ENCODE data around the gene CABLES2. TPM values are rescaled to one million over a fixed set of nuclear protein-coding genes. Genes with fewer than 3 reads are reported as not detected.
A peak's percentile ranks its signal among the peaks of the same experiment; 100 is the strongest.
"Not testable (repeated sequence)": the region's sequence is repeated elsewhere in the genome, so short reads cannot be mapped to it uniquely, and the experiment has no call there.

The CABLES2 gene
- total RNA-seq, 2 donors from 2014 or later: 1.6 to 2.6 TPM

DNA sequence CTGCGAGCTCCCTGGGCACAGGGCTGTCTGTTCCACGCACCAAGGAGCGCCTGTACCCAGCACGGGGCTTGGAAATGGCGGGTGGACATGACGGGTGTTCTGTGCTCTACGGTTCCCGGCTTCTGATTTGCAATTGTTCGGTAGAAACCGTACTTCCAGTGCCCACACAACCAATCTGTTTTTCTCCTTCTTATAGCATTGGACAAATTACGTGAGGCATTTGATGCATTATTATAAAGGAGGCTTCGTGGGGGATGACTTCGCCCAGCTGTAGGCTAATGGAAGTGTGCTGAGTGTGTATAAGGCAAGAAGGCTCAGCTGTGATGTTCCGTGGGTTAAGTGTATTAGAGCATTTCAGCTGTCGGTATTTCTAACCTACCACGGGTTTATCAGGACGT is 30.0 kb downstream of the CABLES2 start:
- TF ChIP-seq POLR2A (IDR thresholded peaks at IDR 0.05): no peak
- TF ChIP-seq, protein P1, sequence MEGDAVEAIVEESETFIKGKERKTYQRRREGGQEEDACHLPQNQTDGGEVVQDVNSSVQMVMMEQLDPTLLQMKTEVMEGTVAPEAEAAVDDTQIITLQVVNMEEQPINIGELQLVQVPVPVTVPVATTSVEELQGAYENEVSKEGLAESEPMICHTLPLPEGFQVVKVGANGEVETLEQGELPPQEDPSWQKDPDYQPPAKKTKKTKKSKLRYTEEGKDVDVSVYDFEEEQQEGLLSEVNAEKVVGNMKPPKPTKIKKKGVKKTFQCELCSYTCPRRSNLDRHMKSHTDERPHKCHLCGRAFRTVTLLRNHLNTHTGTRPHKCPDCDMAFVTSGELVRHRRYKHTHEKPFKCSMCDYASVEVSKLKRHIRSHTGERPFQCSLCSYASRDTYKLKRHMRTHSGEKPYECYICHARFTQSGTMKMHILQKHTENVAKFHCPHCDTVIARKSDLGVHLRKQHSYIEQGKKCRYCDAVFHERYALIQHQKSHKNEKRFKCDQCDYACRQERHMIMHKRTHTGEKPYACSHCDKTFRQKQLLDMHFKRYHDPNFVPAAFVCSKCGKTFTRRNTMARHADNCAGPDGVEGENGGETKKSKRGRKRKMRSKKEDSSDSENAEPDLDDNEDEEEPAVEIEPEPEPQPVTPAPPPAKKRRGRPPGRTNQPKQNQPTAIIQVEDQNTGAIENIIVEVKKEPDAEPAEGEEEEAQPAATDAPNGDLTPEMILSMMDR (IDR thresholded peaks at IDR 0.05): no peak
- no peak for ATAC-seq
- intact Hi-C loops (cut with DNase I): no loop called here
- Histone ChIP-seq H3K27me3 (no peaks in the 10 kb centered on the region), H3K4me3 (no peak overlapping the region), H3K9me3 (no peaks in the 10 kb centered on the region), H3K4me1 (peaks cover 48% of the 10 kb centered on the region), H3K27ac (peak overlapping the region in 3 of 4 donors; percentile 57 to 82 (median 75)), H3K36me3 (replicated peaks in 1 of 2; ENCODE audit: insufficient read depth in 1 of 2, low read depth in 2 of 2) (no peaks in the 10 kb centered on the region)
- WGBS, 2 donors: 74 to 76% methylated on average over 16 to 17 of the region's 17 CpGs
- DNase-seq: no peak

DNA sequence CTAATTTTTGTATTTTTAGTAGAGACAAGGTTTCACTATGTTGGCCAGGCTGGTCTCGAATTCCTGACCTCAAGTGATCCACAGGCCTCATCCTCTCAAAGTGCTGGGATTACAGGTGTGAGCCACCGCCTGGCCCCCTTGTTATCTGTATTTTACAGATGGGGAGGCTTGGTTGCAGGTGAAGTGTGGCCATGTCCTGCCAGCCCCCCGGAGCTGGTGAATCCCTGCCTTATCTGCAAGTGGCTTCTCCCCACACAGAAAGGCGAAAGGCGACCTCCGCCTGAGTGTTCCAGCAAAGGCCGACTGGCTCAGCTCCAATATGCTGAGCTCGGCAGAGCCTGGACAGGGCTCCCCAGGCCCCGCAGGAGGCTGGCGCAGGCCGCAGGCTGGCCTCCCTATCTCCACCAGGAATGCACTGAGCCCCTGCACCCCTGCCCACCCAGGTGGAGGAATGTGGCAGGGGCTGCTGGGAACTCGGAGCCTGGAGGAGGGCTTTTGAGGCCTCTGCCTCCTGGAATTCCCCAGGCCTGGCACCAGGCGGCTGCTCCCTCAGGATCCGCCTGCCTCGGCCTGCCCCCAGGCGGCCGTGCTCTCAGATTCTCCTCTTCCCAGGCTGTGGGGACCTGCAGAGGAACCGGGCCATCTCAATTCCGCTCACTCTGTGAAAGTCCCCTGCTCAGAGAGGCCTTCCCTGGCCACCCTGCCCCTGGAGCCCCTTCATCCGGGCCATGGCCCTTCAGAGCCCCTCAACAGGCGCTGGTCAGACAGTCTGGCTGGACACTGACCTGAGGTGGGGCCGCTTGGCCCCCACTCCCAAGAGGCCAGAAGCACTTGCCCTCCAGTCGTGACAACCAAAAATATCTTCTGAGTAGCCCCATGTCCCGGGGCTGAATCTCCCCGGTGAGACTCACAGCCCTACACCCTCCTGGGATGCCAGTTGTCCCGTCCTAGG is 30.7 kb downstream of the CABLES2 start:
- H3K4me3 ChIP-seq: no peak overlapping the region
- intact Hi-C loops (cut with DNase I): no loop called here
- peaks cover 48% of the 10 kb centered on the region for H3K4me1 ChIP-seq
- H3K36me3 ChIP-seq (replicated peaks in 1 of 2; ENCODE audit: insufficient read depth in 1 of 2, low read depth in 2 of 2): no peaks in the 10 kb centered on the region
- no peaks in the 10 kb centered on the region for H3K27me3 ChIP-seq
- ATAC-seq (peak; percentile 83), DNase-seq (peak; percentile 59 to 78 (median 69))
- TF ChIP-seq, protein P1 (IDR thresholded peaks at IDR 0.05): peak in 4 of 7 experiments; percentile 59 to 73 (median 68)
- peak in 2 of 3 donors; percentile 45 to 57 for TF ChIP-seq POLR2A (IDR thresholded peaks at IDR 0.05)
- WGBS, 2 donors: 46% methylated on average over 8 to 26 of the region's 26 CpGs
- H3K27ac ChIP-seq: peak overlapping the region; percentile 45 to 82 (median 66)
- no peaks in the 10 kb centered on the region for H3K9me3 ChIP-seq

DNA sequence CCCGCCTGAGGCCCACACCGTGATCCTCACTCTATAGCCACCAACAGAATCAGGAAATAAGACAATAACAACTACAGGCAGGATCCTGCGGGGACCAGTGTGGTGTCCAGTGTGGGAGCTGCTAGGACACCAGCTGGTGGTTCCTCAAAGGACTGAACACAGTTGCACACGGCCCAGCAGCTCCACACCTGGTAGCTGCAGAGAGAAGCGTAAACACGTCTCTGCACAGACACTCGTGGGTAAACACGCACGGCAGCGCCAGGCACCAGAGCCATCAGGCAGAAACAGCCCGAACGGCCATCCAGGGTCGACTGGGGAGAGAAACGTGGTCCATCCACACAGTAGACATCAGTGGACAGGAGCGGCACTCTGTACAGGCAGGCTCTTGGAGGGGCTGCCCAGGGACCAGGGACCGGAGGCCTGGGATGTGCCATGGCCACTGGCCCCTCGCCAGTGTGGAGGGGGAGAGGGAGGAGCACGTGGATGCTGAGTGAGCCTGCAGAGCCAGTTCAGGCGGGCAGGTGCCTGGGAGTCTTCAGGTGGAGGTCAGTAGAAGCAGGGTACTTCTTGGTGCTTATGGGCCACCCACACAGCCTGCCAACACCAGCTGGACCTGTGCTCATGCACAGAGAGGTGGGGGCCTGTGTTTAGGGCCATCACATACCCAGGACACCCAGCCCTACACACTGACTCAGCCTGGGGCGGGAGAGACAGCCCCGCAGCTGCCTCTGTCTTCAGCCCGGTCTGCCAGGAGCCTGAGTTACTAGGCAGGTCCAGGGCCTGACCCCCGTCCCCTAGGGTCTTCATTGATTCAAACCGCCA is 32.5 kb downstream of the CABLES2 start:
- WGBS, 2 donors: 26 to 37% methylated on average over 13 to 23 of the region's 24 CpGs
- intact Hi-C loops (cut with DNase I): no loop called here
- ATAC-seq (no peak), DNase-seq (peak in 1 of 4 donors; percentile 48)
- H3K9me3 ChIP-seq: no peaks in the 10 kb centered on the region
- H3K4me3 ChIP-seq: no peak overlapping the region
- H3K27ac ChIP-seq: peak overlapping the region in 2 of 4 donors; percentile 2 to 75
- TF ChIP-seq, protein P1 (IDR thresholded peaks at IDR 0.05): no peak
- no peak for TF ChIP-seq POLR2A (IDR thresholded peaks at IDR 0.05)
- H3K27me3 ChIP-seq: no peaks in the 10 kb centered on the region
- no peaks in the 10 kb centered on the region for H3K36me3 ChIP-seq (replicated peaks in 1 of 2; ENCODE audit: insufficient read depth in 1 of 2, low read depth in 2 of 2)
- H3K4me1 ChIP-seq: peaks cover 55% of the 10 kb centered on the region

DNA sequence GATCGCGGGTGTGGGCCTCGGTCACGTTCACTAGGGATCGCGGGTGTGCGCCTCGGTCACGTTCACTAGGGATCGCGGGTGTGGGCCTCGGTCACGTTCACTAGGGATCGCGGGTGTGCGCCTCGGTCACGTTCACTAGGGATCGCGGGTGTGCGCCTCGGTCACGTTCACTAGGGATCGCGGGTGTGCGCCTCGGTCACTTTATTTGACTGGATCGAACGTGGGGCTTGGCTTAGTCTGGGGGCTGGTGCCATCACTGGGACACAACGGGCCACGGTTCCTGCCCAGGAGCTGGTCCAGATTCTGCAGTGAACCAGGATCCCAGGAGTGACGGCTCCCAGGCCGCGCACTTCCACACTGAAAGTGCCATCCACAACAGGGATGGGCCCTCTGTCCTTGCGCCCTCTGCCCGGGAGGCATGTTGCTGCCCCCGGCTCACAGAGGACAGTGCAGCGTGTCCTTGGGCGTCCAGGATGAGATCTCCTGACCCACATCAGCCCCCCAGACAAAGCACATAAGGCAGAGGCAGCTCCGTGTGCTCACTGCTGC is 33.4 kb downstream of the CABLES2 start:
- H3K4me1 ChIP-seq: peaks cover 62% of the 10 kb centered on the region
- H3K27me3 ChIP-seq; H3K9me3 ChIP-seq; intact Hi-C loops (cut with DNase I); H3K36me3 ChIP-seq (replicated peaks in 1 of 2; ENCODE audit: insufficient read depth in 1 of 2, low read depth in 2 of 2); ATAC-seq; H3K4me3 ChIP-seq; DNase-seq: not testable (repeated sequence)
- peak overlapping the region in 1 of 4 donors; percentile 75 for H3K27ac ChIP-seq
- WGBS, 2 donors: 30 to 74% methylated on average over 2 to 22 of the region's 40 CpGs
